GM23338 (cell line): ENCODE results near the gene SUGP1. TPM values are rescaled to one million over a fixed set of nuclear protein-coding genes. Genes with fewer than 3 reads are reported as not detected.

ENCODE experiments used
- ATAC-seq: fragments of 200-7000 bp; cut with Tn5 transposase; 3 replicates; pipeline ENCODE4 v1.9.1; 2020
- DNase-seq: peaks from one replicate; pipeline ENCODE4 v3.0.0-alpha.2; 2015; ENCODE audit warnings: low spot score
- H2AFZ ChIP-seq: fragments of 200-600 bp; sonication (generic); 2 replicates; pipeline ENCODE4 v1.8.0; 2016; ENCODE audit warnings: antibody characterized with exemption, mild to moderate bottlenecking, moderate library complexity
- H3F3A ChIP-seq: fragments of 200-600 bp; sonication (generic); replicated peaks from 2 replicates; pipeline ENCODE4 v1.8.0; 2017; ENCODE audit warnings: antibody characterized with exemption, mixed run types, low read depth
- H3K27ac ChIP-seq: fragments of 200-600 bp; sonication (generic); 2 replicates; pipeline ENCODE4 v1.6.1; 2016; ENCODE audit warnings: low read depth
- H3K27me3 ChIP-seq: fragments of 200-600 bp; sonication (generic); 2 replicates; pipeline ENCODE4 v1.8.0; 2016; ENCODE audit warnings: mild to moderate bottlenecking, mixed run types, moderate library complexity; ENCODE audit not compliant: insufficient read depth
- H3K36me3 ChIP-seq: fragments of 200-600 bp; sonication (generic); 2 replicates; pipeline ENCODE4 v1.8.0; 2016; ENCODE audit warnings: mild to moderate bottlenecking; ENCODE audit not compliant: insufficient read depth
- H3K4me1 ChIP-seq: fragments of 200-600 bp; sonication (generic); 2 replicates; pipeline ENCODE4 v1.8.0; 2016; ENCODE audit warnings: mild to moderate bottlenecking, moderate library complexity; ENCODE audit not compliant: insufficient read depth
- H3K4me2 ChIP-seq: fragments of 200-600 bp; sonication (generic); 2 replicates; pipeline ENCODE4 v1.7.1; 2017; ENCODE audit warnings: mixed run types
- H3K4me3 ChIP-seq: fragments of 200-600 bp; sonication (generic); 2 replicates; pipeline ENCODE4 v1.6.1; 2016; ENCODE audit warnings: mixed run types
- H3K79me2 ChIP-seq: fragments of 200-600 bp; sonication (generic); replicated peaks from 2 replicates; pipeline ENCODE4 v1.8.0; 2017; ENCODE audit warnings: mild to moderate bottlenecking; ENCODE audit not compliant: insufficient read depth
- H3K9me2 ChIP-seq: fragments of 200-600 bp; sonication (generic); 2 replicates; pipeline ENCODE4 v1.8.0; 2017; ENCODE audit not compliant: insufficient read depth
- H4K20me1 ChIP-seq: fragments of 200-600 bp; sonication (generic); replicated peaks from 2 replicates; pipeline ENCODE4 v1.8.0; 2017; ENCODE audit warnings: mild to moderate bottlenecking; ENCODE audit not compliant: insufficient read depth
- H3K27ac Mint-ChIP-seq: 2 replicates; pipeline ENCODE4 v1.8.0; 2020; ENCODE audit warnings: inconsistent platforms, mild to moderate bottlenecking, moderate library complexity, mixed read lengths
- H3K27me3 Mint-ChIP-seq: 3 replicates; pipeline ENCODE4 v1.8.0; 2022; ENCODE audit warnings: low read depth, mild to moderate bottlenecking, moderate library complexity, mixed read lengths, inconsistent platforms; ENCODE audit not compliant: insufficient read depth, poor library complexity
- H3K36me3 Mint-ChIP-seq: 3 replicates; pipeline ENCODE4 v1.8.0; 2021; ENCODE audit warnings: low read depth, mild to moderate bottlenecking, inconsistent platforms, moderate library complexity, mixed read lengths
- H3K4me1 Mint-ChIP-seq: 3 replicates; pipeline ENCODE4 v1.8.0; 2020; ENCODE audit warnings: mild to moderate bottlenecking, inconsistent platforms, mixed read lengths
- H3K4me3 Mint-ChIP-seq: 3 replicates; pipeline ENCODE4 v1.8.0; 2021; ENCODE audit warnings: moderate library complexity, mild to moderate bottlenecking, inconsistent platforms, mixed read lengths
- H3K9me3 Mint-ChIP-seq: 3 replicates; pipeline ENCODE4 v1.8.0; 2020; ENCODE audit warnings: moderate library complexity, mild to moderate bottlenecking, inconsistent platforms, mixed read lengths
- CREB1 ChIP-seq: fragments of 250-450 bp; sonication (Bioruptor Pico); IDR thresholded peaks from 2 replicates; pipeline ENCODE4 v1.5.0; 2020; ENCODE audit warnings: low read depth, mild to moderate bottlenecking, moderate library complexity
- ETS1 ChIP-seq: IDR thresholded peaks from 2 replicates; pipeline ENCODE4 v1.6.1; 2016; ENCODE audit warnings: antibody characterized with exemption
- EZH2 ChIP-seq: fragments of 200-600 bp; sonication (generic); IDR thresholded peaks from one replicate; pipeline ENCODE4 v1.8.0; 2017; ENCODE audit warnings: antibody characterized with exemption, mild to moderate bottlenecking, low read depth; ENCODE audit not compliant: unreplicated experiment
- EZH2phosphoT487 ChIP-seq: fragments of 200-600 bp; sonication (generic); IDR thresholded peaks from one replicate; pipeline ENCODE4 v1.8.1; 2018; ENCODE audit warnings: antibody characterized with exemption; ENCODE audit not compliant: unreplicated experiment
- JUNB ChIP-seq: IDR thresholded peaks from one replicate; pipeline ENCODE4 v1.6.1; 2016; ENCODE audit warnings: antibody characterized with exemption; ENCODE audit not compliant: unreplicated experiment
- NANOG ChIP-seq: IDR thresholded peaks from 2 replicates; pipeline ENCODE4 v1.6.1; 2016; ENCODE audit warnings: antibody characterized with exemption, borderline replicate concordance
- POLR2AphosphoS5 ChIP-seq: IDR thresholded peaks from 2 replicates; pipeline ENCODE4 v1.6.1; 2016; ENCODE audit warnings: antibody characterized with exemption, low read depth
- REST ChIP-seq: IDR thresholded peaks from one replicate; pipeline ENCODE4 v1.6.1; 2018; ENCODE audit warnings: antibody characterized with exemption; ENCODE audit not compliant: unreplicated experiment
- STAT1 ChIP-seq: IDR thresholded peaks from one replicate; pipeline ENCODE4 v1.6.1; 2016; ENCODE audit warnings: antibody characterized with exemption; ENCODE audit not compliant: unreplicated experiment
- ZNF114 ChIP-seq: fragments of 250-450 bp; sonication (Bioruptor Pico); IDR thresholded peaks from 2 replicates; pipeline ENCODE4 v1.5.0; 2020; ENCODE audit warnings: mild to moderate bottlenecking, moderate library complexity
- ZNF331 ChIP-seq: fragments of 250-450 bp; sonication (Bioruptor Pico); IDR thresholded peaks from 2 replicates; pipeline ENCODE4 v1.5.0; 2020; ENCODE audit warnings: low read depth, mild to moderate bottlenecking, moderate library complexity
- polyA plus RNA-seq: library from polyadenylated mRNA; unstranded; fragments of >200 nt; fragmentation: Nextera tagmentation; extraction: Ambion mirVana; gene quantifications from 2 replicates; pipeline ENCODE4 v1.2.1, GENCODE V29; 2016
- total RNA-seq: library from RNA; depleted of rRNA; stranded (reverse); fragments of >200 nt; shearing (Covaris generic); gene quantifications from 2 replicates; pipeline ENCODE4 v1.2.3, GENCODE V29; 2014
- TF ChIP-seq, protein P1 (sequence below): fragments of 250-450 bp; sonication (Bioruptor Pico); IDR thresholded peaks from 2 replicates; pipeline ENCODE4 v1.5.0; 2020; ENCODE audit warnings: mild to moderate bottlenecking, moderate library complexity
- TF ChIP-seq, protein P2 (sequence below), 2 experiments: fragments of 200-600 bp in 1 of 2; sonication (generic) in 1 of 2; conservative IDR thresholded peaks; 2 replicates each; pipeline versions ENCODE4 v1.5.1 to v1.6.1; 2016 to 2017; ENCODE audit warnings: antibody characterized with exemption in 2 of 2, low read depth in 2 of 2, mild to moderate bottlenecking in 2 of 2, moderate library complexity in 1 of 2

The SUGP1 gene
- total and polyA plus RNA-seq, 2 experiments from 2014 or later, result 38.6 to 61.6 TPM

GRCh38 chr19:19354007-19354406 is 33.7 kb upstream of the SUGP1 start:
- Histone ChIP-seq H3K4me2 (no peak overlapping the region), H3K79me2 (no peaks in the 10 kb centered on the region), H4K20me1 (no peaks in the 10 kb centered on the region), H3K36me3 (peaks cover 18% of the 10 kb centered on the region), H3K9me2 (no peaks in the 10 kb centered on the region), H3K4me3 (no peak overlapping the region), H3K27ac (no peak overlapping the region), H2AFZ (no peak overlapping the region), H3F3A (0 out of 2 replicates have a peak, but pooled peaks cover 3% of the 10 kb centered on the region), H3K27me3 (no peaks in the 10 kb centered on the region), H3K4me1 (no peaks in the 10 kb centered on the region)
- peaks cover 42% of the 10 kb centered on the region for H3K36me3 Mint-ChIP-seq
- no peaks in the 10 kb centered on the region for H3K9me3 Mint-ChIP-seq
- no peak overlapping the region for H3K27ac Mint-ChIP-seq
- ATAC-seq (no peak), DNase-seq (no peak)
- no peak overlapping the region; the same call in 2 of the 3 replicates for H3K4me3 Mint-ChIP-seq
- H3K27me3 Mint-ChIP-seq, result peaks cover 15% of the 10 kb centered on the region
- H3K4me1 Mint-ChIP-seq, result peaks cover 4% of the 10 kb centered on the region
- TF ChIP-seq NANOG, result no peak
- TF ChIP-seq POLR2AphosphoS5, result no peak
- TF ChIP-seq REST, result no peak
- no peak for TF ChIP-seq JUNB
- TF ChIP-seq STAT1, result no peak
- TF ChIP-seq ZNF331, result no peak
- TF ChIP-seq, protein P1, sequence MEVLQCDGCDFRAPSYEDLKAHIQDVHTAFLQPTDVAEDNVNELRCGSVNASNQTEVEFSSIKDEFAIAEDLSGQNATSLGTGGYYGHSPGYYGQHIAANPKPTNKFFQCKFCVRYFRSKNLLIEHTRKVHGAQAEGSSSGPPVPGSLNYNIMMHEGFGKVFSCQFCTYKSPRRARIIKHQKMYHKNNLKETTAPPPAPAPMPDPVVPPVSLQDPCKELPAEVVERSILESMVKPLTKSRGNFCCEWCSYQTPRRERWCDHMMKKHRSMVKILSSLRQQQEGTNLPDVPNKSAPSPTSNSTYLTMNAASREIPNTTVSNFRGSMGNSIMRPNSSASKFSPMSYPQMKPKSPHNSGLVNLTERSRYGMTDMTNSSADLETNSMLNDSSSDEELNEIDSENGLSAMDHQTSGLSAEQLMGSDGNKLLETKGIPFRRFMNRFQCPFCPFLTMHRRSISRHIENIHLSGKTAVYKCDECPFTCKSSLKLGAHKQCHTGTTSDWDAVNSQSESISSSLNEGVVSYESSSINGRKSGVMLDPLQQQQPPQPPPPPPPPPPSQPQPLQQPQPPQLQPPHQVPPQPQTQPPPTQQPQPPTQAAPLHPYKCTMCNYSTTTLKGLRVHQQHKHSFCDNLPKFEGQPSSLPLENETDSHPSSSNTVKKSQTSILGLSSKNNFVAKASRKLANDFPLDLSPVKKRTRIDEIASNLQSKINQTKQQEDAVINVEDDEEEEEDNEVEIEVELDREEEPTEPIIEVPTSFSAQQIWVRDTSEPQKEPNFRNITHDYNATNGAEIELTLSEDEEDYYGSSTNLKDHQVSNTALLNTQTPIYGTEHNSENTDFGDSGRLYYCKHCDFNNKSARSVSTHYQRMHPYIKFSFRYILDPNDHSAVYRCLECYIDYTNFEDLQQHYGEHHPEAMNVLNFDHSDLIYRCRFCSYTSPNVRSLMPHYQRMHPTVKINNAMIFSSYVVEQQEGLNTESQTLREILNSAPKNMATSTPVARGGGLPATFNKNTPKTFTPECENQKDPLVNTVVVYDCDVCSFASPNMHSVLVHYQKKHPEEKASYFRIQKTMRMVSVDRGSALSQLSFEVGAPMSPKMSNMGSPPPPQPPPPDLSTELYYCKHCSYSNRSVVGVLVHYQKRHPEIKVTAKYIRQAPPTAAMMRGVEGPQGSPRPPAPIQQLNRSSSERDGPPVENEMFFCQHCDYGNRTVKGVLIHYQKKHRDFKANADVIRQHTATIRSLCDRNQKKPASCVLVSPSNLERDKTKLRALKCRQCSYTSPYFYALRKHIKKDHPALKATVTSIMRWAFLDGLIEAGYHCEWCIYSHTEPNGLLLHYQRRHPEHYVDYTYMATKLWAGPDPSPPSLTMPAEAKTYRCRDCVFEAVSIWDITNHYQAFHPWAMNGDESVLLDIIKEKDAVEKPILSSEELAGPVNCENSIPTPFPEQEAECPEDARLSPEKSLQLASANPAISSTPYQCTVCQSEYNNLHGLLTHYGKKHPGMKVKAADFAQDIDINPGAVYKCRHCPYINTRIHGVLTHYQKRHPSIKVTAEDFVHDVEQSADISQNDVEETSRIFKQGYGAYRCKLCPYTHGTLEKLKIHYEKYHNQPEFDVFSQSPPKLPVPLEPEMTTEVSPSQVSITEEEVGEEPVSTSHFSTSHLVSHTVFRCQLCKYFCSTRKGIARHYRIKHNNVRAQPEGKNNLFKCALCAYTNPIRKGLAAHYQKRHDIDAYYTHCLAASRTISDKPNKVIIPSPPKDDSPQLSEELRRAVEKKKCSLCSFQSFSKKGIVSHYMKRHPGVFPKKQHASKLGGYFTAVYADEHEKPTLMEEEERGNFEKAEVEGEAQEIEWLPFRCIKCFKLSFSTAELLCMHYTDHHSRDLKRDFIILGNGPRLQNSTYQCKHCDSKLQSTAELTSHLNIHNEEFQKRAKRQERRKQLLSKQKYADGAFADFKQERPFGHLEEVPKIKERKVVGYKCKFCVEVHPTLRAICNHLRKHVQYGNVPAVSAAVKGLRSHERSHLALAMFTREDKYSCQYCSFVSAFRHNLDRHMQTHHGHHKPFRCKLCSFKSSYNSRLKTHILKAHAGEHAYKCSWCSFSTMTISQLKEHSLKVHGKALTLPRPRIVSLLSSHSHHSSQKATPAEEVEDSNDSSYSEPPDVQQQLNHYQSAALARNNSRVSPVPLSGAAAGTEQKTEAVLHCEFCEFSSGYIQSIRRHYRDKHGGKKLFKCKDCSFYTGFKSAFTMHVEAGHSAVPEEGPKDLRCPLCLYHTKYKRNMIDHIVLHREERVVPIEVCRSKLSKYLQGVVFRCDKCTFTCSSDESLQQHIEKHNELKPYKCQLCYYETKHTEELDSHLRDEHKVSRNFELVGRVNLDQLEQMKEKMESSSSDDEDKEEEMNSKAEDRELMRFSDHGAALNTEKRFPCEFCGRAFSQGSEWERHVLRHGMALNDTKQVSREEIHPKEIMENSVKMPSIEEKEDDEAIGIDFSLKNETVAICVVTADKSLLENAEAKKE, result no peak
- TF ChIP-seq EZH2phosphoT487, result no peak
- no peak for TF ChIP-seq CREB1 (CRISPR knock-in tag)
- no peak for TF ChIP-seq EZH2
- TF ChIP-seq ZNF114, result no peak
- TF ChIP-seq, protein P2, sequence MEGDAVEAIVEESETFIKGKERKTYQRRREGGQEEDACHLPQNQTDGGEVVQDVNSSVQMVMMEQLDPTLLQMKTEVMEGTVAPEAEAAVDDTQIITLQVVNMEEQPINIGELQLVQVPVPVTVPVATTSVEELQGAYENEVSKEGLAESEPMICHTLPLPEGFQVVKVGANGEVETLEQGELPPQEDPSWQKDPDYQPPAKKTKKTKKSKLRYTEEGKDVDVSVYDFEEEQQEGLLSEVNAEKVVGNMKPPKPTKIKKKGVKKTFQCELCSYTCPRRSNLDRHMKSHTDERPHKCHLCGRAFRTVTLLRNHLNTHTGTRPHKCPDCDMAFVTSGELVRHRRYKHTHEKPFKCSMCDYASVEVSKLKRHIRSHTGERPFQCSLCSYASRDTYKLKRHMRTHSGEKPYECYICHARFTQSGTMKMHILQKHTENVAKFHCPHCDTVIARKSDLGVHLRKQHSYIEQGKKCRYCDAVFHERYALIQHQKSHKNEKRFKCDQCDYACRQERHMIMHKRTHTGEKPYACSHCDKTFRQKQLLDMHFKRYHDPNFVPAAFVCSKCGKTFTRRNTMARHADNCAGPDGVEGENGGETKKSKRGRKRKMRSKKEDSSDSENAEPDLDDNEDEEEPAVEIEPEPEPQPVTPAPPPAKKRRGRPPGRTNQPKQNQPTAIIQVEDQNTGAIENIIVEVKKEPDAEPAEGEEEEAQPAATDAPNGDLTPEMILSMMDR (conservative IDR thresholded peaks at IDR 0.05; ENCODE audit: low read depth in 2 of 2), result no peak
- TF ChIP-seq ETS1, result no peak
